AG09319 (cell line): ENCODE measurements around the gene MATN3.

ENCODE experiments used
- DNase-seq: peaks from one replicate; pipeline ENCODE4 v3.0.0-alpha.2; 2010; ENCODE audit warnings: low read depth; ENCODE audit errors: extremely low read depth
- CTCF ChIP-seq: IDR thresholded peaks from 2 replicates; pipeline ENCODE4 v1.5.1; 2011; ENCODE audit warnings: low read depth, mild to moderate bottlenecking, inconsistent platforms, low read length, moderate library complexity

MATN3 gene

GRCh38 chr2:20013126-20013849 is 820 bp upstream of the MATN3 start:
- DNase-seq: no peak
- no peak for TF ChIP-seq CTCF

- TF ChIP-seq CTCF: no peak
- DNase-seq: no peak
Measured at GRCh38 chr2:20012032-20012281, 511 bp downstream of the MATN3 start.

GRCh38 chr2:20011276-20012031 is 1.0 kb downstream of the MATN3 start:
- TF ChIP-seq CTCF: no peak
- DNase-seq: no peak

GRCh38 chr2:20008703-20009102 is 3.8 kb downstream of the MATN3 start:
- TF ChIP-seq CTCF: no peak
- DNase-seq: no peak

GRCh38 chr2:20005891-20006470 is 6.5 kb downstream of the MATN3 start:
- no peak for DNase-seq
- TF ChIP-seq CTCF: no peak

- no peak for TF ChIP-seq CTCF
- DNase-seq: no peak
Measured at GRCh38 chr2:20005067-20005627, 7.3 kb downstream of the MATN3 start.

- DNase-seq: no peak
- no peak for TF ChIP-seq CTCF
Measured at GRCh38 chr2:20001361-20001863, 11.1 kb downstream of the MATN3 start.
